ENCODE data around the gene GRAMD4. TPM values are rescaled to one million over a fixed set of nuclear protein-coding genes. Genes with fewer than 3 reads are reported as not detected.

The GRAMD4 gene
- total RNA-seq, 5 donors from 2014 or later (not counting 1 experiment from before 2014, with no cell fraction given), result 8.8 to 24.3 (median 22.9) TPM

DNA sequence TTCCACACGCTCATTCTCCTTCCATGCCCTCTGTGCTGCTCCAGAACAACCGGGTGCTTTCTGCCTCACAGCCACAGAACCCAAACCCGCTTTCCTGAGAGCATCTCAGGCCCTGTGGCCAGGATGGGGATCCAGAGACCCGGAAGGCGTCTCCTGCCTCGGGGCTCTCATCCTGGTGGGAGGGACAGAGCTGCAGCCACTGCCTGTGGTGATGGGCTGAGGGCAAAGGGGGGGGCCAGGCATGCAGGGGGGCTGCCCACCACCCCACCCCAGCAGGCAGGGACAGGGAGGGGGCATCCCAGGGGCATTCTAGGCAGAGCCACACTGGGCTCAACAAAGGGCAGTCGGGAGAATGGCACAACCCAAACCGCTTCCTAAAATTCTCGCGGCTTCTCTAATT, 76.4 kb downstream of the GRAMD4 start:
- H3K27me3 ChIP-seq (replicated peaks in 1 of 2; ENCODE audit: control insufficient read depth in 2 of 2, extremely low read depth in 1 of 2, insufficient read depth in 2 of 2, low read length in 1 of 2), result no peaks in the 10 kb centered on the region
- no peaks in the 10 kb centered on the region for H3K9me3 ChIP-seq
- ChIA-PET POLR2A (no interaction called here), CTCF (no interaction called here)
- Mint-ChIP-seq H3K27me3 (no peaks in the 10 kb centered on the region), H3K36me3 (peaks cover 41% of the 10 kb centered on the region), H3K4me1 (no peaks in the 10 kb centered on the region), H3K9me3 (no peaks in the 10 kb centered on the region), H3K4me3 (no peak overlapping the region), H3K27ac (no peak overlapping the region)
- ATAC-seq (replicated peaks in 1 of 4) (no peak), DNase-seq (no peak)
- H3K36me3 ChIP-seq (ENCODE audit: control insufficient read depth in 2 of 2, extremely low read depth in 1 of 2, insufficient read depth in 1 of 2, low read length in 1 of 2), result peaks cover 56 to 89% of the 10 kb centered on the region in 2 donors
- no peak overlapping the region for H3K4me3 ChIP-seq (ENCODE audit: control insufficient read depth in 1 of 2, extremely low read depth in 1 of 2, low read length in 1 of 2)
- no peaks in the 10 kb centered on the region for H3K4me1 ChIP-seq (ENCODE audit: control insufficient read depth in 1 of 2, extremely low read depth in 1 of 2, insufficient read depth in 2 of 2, low read length in 2 of 2)
- no peak overlapping the region for H3K27ac ChIP-seq (ENCODE audit: low read length)
- 94% methylated on average over 5 of the region's 10 CpGs for WGBS (ENCODE audit: insufficient coverage)

GRCh38 chr22:46697811-46698515, 77.8 kb downstream of the GRAMD4 start:
- no peaks in the 10 kb centered on the region for H3K9me3 ChIP-seq
- 90% methylated on average over 22 of the region's 24 CpGs for WGBS (ENCODE audit: insufficient coverage)
- no peak for ATAC-seq (replicated peaks in 1 of 4)
- H3K4me1 ChIP-seq (ENCODE audit: control insufficient read depth in 1 of 2, extremely low read depth in 1 of 2, insufficient read depth in 2 of 2, low read length in 2 of 2), result no peaks in the 10 kb centered on the region
- no peak overlapping the region for H3K27ac Mint-ChIP-seq
- ChIA-PET POLR2A (interaction anchor here in 1 of 2 donors (0.7 kb wide), 1 partner anchor 153 kb away, joined by 6 read pairs; no protein-coding TSS in a partner anchor), CTCF (no interaction called here)
- no peak overlapping the region for H3K4me3 Mint-ChIP-seq
- H3K36me3 ChIP-seq (ENCODE audit: control insufficient read depth in 2 of 2, extremely low read depth in 1 of 2, insufficient read depth in 1 of 2, low read length in 1 of 2), result peaks cover 54 to 90% of the 10 kb centered on the region in 2 donors
- no peaks in the 10 kb centered on the region for H3K27me3 Mint-ChIP-seq
- peaks cover 41% of the 10 kb centered on the region for H3K36me3 Mint-ChIP-seq
- H3K9me3 Mint-ChIP-seq, result no peaks in the 10 kb centered on the region
- DNase-seq, result no peak
- no peak overlapping the region for H3K27ac ChIP-seq (ENCODE audit: low read length)
- H3K4me1 Mint-ChIP-seq, result no peaks in the 10 kb centered on the region
- no peak overlapping the region for H3K4me3 ChIP-seq (ENCODE audit: control insufficient read depth in 1 of 2, extremely low read depth in 1 of 2, low read length in 1 of 2)
- H3K27me3 ChIP-seq (replicated peaks in 1 of 2; ENCODE audit: control insufficient read depth in 2 of 2, extremely low read depth in 1 of 2, insufficient read depth in 2 of 2, low read length in 1 of 2), result no peaks in the 10 kb centered on the region

- peaks cover 51 to 89% of the 10 kb centered on the region in 2 donors for H3K36me3 ChIP-seq (ENCODE audit: control insufficient read depth in 2 of 2, extremely low read depth in 1 of 2, insufficient read depth in 1 of 2, low read length in 1 of 2)
- ChIA-PET CTCF (no interaction called here), POLR2A (no interaction called here)
- H3K27me3 ChIP-seq (replicated peaks in 1 of 2; ENCODE audit: control insufficient read depth in 2 of 2, extremely low read depth in 1 of 2, insufficient read depth in 2 of 2, low read length in 1 of 2), result no peaks in the 10 kb centered on the region
- H3K27ac Mint-ChIP-seq, result no peak overlapping the region
- WGBS (ENCODE audit: insufficient coverage), result 98% methylated on average over 8 of the region's 17 CpGs
- H3K27ac ChIP-seq (ENCODE audit: low read length), result no peak overlapping the region
- H3K4me3 ChIP-seq (ENCODE audit: control insufficient read depth in 1 of 2, extremely low read depth in 1 of 2, low read length in 1 of 2), result no peak overlapping the region
- no peaks in the 10 kb centered on the region for H3K9me3 ChIP-seq
- no peaks in the 10 kb centered on the region for H3K27me3 Mint-ChIP-seq
- no peaks in the 10 kb centered on the region for H3K9me3 Mint-ChIP-seq
- H3K4me3 Mint-ChIP-seq, result no peak overlapping the region
- no peaks in the 10 kb centered on the region for H3K4me1 Mint-ChIP-seq
- H3K36me3 Mint-ChIP-seq, result peaks cover 40% of the 10 kb centered on the region
- H3K4me1 ChIP-seq (ENCODE audit: control insufficient read depth in 1 of 2, extremely low read depth in 1 of 2, insufficient read depth in 2 of 2, low read length in 2 of 2), result no peaks in the 10 kb centered on the region
- ATAC-seq (replicated peaks in 1 of 4) (no peak), DNase-seq (no peak)
Observed at GRCh38 chr22:46699091-46699490, 78.9 kb downstream of the GRAMD4 start.

GRCh38 chr22:46701262-46701661, 81.1 kb downstream of the GRAMD4 start:
- H3K27ac ChIP-seq (ENCODE audit: low read length), result no peak overlapping the region
- no peaks in the 10 kb centered on the region for H3K27me3 ChIP-seq (replicated peaks in 1 of 2; ENCODE audit: control insufficient read depth in 2 of 2, extremely low read depth in 1 of 2, insufficient read depth in 2 of 2, low read length in 1 of 2)
- H3K9me3 ChIP-seq, result no peaks in the 10 kb centered on the region
- H3K36me3 ChIP-seq (ENCODE audit: control insufficient read depth in 2 of 2, extremely low read depth in 1 of 2, insufficient read depth in 1 of 2, low read length in 1 of 2), result peaks cover 43 to 83% of the 10 kb centered on the region in 2 donors
- no peak for DNase-seq
- ATAC-seq (replicated peaks in 1 of 4), result no peak
- H3K4me1 ChIP-seq (ENCODE audit: control insufficient read depth in 1 of 2, extremely low read depth in 1 of 2, insufficient read depth in 2 of 2, low read length in 2 of 2), result no peaks in the 10 kb centered on the region
- Mint-ChIP-seq H3K27ac (no peak overlapping the region), H3K27me3 (no peaks in the 10 kb centered on the region), H3K36me3 (peaks cover 47% of the 10 kb centered on the region), H3K9me3 (no peaks in the 10 kb centered on the region), H3K4me3 (no peak overlapping the region), H3K4me1 (peaks cover 0 to 2% (median 1%) of the 10 kb centered on the region in 3 donors)
- no peak overlapping the region for H3K4me3 ChIP-seq (ENCODE audit: control insufficient read depth in 1 of 2, extremely low read depth in 1 of 2, low read length in 1 of 2)
- CTCF ChIA-PET, result no interaction called here
- POLR2A ChIA-PET, result no interaction called here
- 95% methylated on average over 33 of the region's 33 CpGs for WGBS (ENCODE audit: insufficient coverage)

DNA sequence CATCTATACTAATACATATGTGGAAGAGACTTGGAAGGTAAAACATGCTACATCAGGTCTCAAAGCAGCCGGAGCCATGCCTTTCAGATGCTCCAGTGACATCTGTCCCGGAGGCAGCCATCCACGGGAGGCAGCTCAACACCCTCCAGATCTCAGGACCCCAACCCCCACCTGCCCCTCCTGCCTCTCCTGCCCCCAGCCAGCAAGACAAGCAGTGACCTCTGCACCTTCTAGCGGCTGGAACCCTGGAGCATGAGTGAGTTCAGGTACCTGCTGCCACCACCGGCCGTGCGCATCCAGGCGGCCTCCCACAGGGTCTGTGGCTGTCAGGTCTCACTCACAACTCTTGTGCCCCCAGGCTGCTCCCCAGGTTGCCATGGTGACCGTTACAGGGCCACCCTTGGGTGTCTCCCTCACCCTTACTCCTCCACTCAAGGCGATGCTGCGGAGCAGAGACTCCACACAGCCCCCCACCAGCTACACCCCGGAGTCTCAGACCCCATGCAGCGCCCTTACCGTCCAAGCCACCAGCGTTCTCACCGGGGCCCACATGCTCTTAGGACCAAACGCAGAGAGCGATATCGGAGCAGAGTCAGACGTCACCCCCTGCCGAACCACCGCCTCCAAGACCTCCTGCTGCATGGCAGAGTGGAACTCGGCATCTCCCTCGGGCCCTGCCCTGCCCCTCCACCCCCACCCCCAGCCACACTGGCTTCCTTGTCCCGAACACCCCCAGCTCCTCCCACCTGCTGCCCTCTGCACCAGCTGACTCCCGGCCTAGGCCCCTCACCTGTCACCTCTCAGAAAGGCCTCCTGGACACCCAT, 83.2 kb downstream of the GRAMD4 start:
- CTCF ChIA-PET, result no interaction called here
- peaks cover 59% of the 10 kb centered on the region for H3K36me3 Mint-ChIP-seq
- H3K27me3 Mint-ChIP-seq, result no peaks in the 10 kb centered on the region
- no peak for DNase-seq
- Histone ChIP-seq H3K4me3 (ENCODE audit: control insufficient read depth in 1 of 2, extremely low read depth in 1 of 2, low read length in 1 of 2) (no peak overlapping the region), H3K36me3 (ENCODE audit: control insufficient read depth in 2 of 2, extremely low read depth in 1 of 2, insufficient read depth in 1 of 2, low read length in 1 of 2) (peaks cover 29 to 85% of the 10 kb centered on the region in 2 donors), H3K9me3 (no peaks in the 10 kb centered on the region), H3K27me3 (replicated peaks in 1 of 2; ENCODE audit: control insufficient read depth in 2 of 2, extremely low read depth in 1 of 2, insufficient read depth in 2 of 2, low read length in 1 of 2) (no peaks in the 10 kb centered on the region), H3K27ac (ENCODE audit: low read length) (no peak overlapping the region), H3K4me1 (ENCODE audit: control insufficient read depth in 1 of 2, extremely low read depth in 1 of 2, insufficient read depth in 2 of 2, low read length in 2 of 2) (no peaks in the 10 kb centered on the region)
- H3K4me1 Mint-ChIP-seq, result peaks cover 0 to 2% (median 2%) of the 10 kb centered on the region in 3 donors
- no peak for ATAC-seq (replicated peaks in 1 of 4)
- POLR2A ChIA-PET, result no interaction called here
- H3K27ac Mint-ChIP-seq, result no peak overlapping the region
- H3K4me3 Mint-ChIP-seq, result no peak overlapping the region
- 97% methylated on average over 23 of the region's 26 CpGs for WGBS (ENCODE audit: insufficient coverage)
- no peaks in the 10 kb centered on the region for H3K9me3 Mint-ChIP-seq

GRCh38 chr22:46703996-46704370, 83.8 kb downstream of the GRAMD4 start:
- Mint-ChIP-seq H3K4me1 (peaks cover 0 to 2% (median 2%) of the 10 kb centered on the region in 3 donors), H3K27me3 (no peaks in the 10 kb centered on the region), H3K27ac (no peak overlapping the region), H3K4me3 (no peak overlapping the region), H3K36me3 (peaks cover 60% of the 10 kb centered on the region), H3K9me3 (no peaks in the 10 kb centered on the region)
- H3K27me3 ChIP-seq (replicated peaks in 1 of 2; ENCODE audit: control insufficient read depth in 2 of 2, extremely low read depth in 1 of 2, insufficient read depth in 2 of 2, low read length in 1 of 2), result no peaks in the 10 kb centered on the region
- no peaks in the 10 kb centered on the region for H3K9me3 ChIP-seq
- DNase-seq (no peak), ATAC-seq (replicated peaks in 1 of 4) (no peak)
- no peak overlapping the region for H3K4me3 ChIP-seq (ENCODE audit: control insufficient read depth in 1 of 2, extremely low read depth in 1 of 2, low read length in 1 of 2)
- ChIA-PET CTCF (no interaction called here), POLR2A (no interaction called here)
- H3K4me1 ChIP-seq (ENCODE audit: control insufficient read depth in 1 of 2, extremely low read depth in 1 of 2, insufficient read depth in 2 of 2, low read length in 2 of 2), result no peaks in the 10 kb centered on the region
- WGBS (ENCODE audit: insufficient coverage), result 100% methylated on average over 6 of the region's 6 CpGs
- no peak overlapping the region for H3K27ac ChIP-seq (ENCODE audit: low read length)
- H3K36me3 ChIP-seq (ENCODE audit: control insufficient read depth in 2 of 2, extremely low read depth in 1 of 2, insufficient read depth in 1 of 2, low read length in 1 of 2), result peaks cover 29 to 85% of the 10 kb centered on the region in 2 donors

Data from T-cell (primary cell).